AG09309 (cell line): ENCODE measurements around the gene CRYBG1.

ENCODE experiments used
- DNase-seq: peaks from one replicate; pipeline ENCODE4 v3.0.0-alpha.2; 2010; ENCODE audit warnings: low read depth
- H3K4me3 ChIP-seq: 2 replicates; pipeline ENCODE4 v1.5.1; 2011; ENCODE audit warnings: mild to moderate bottlenecking, low read depth, low read length, moderate library complexity; ENCODE audit not compliant: control insufficient read depth
- CTCF ChIP-seq: IDR thresholded peaks from 2 replicates; pipeline ENCODE4 v1.5.1; 2011; ENCODE audit warnings: mild to moderate bottlenecking, low read depth, low read length, inconsistent platforms; ENCODE audit not compliant: insufficient read depth, control insufficient read depth; ENCODE audit errors: missing control alignments

CRYBG1 gene

GRCh38 chr6:106381881-106382280 is 21.4 kb downstream of the CRYBG1 start:
- no peak for TF ChIP-seq CTCF
- no peak for DNase-seq
- no peak overlapping the region for H3K4me3 ChIP-seq

- no peak for DNase-seq
- TF ChIP-seq CTCF = no peak
- H3K4me3 ChIP-seq = no peak overlapping the region
Observed at GRCh38 chr6:106383573-106383972, 23.1 kb downstream of the CRYBG1 start.

GRCh38 chr6:106385530-106385929 is 25.0 kb downstream of the CRYBG1 start:
- no peak overlapping the region for H3K4me3 ChIP-seq
- no peak for DNase-seq

GRCh38 chr6:106387875-106388274 is 27.4 kb downstream of the CRYBG1 start:
- no peak for TF ChIP-seq CTCF
- DNase-seq = no peak
- no peak overlapping the region for H3K4me3 ChIP-seq

More at GRCh38 chr6:106385530-106385929, 25.0 kb downstream of the CRYBG1 start:
- no peak for TF ChIP-seq CTCF

GRCh38 chr6:106390088-106390487 is 29.6 kb downstream of the CRYBG1 start:
- DNase-seq = no peak
- H3K4me3 ChIP-seq = no peak overlapping the region
- TF ChIP-seq CTCF = no peak

- no peak for TF ChIP-seq CTCF
- no peak overlapping the region for H3K4me3 ChIP-seq
- no peak for DNase-seq
Observed at GRCh38 chr6:106396426-106397220, 36.1 kb downstream of the CRYBG1 start.
